Activated CD8-positive, alpha-beta T cell treated with anti-CD3 and anti-CD28 coated beads for 36 hours (primary cell): ENCODE results near the gene COL20A1. TPM values are rescaled to one million over a fixed set of nuclear protein-coding genes. Genes with fewer than 3 reads are reported as not detected.
A peak's percentile ranks its signal among the peaks of the same experiment; 100 is the strongest.

Source experiments
- ATAC-seq: fragments of 200-7000 bp; cut with Tn5 transposase; one replicate; pipeline ENCODE4 v1.10.0; 2021; ENCODE audit warnings: mild to moderate bottlenecking, moderate library complexity
- CTCF ChIA-PET: fragments of 350-600 bp; sonication (Branson Sonifier 250); formaldehyde crosslinking; loops from one replicate; lab custom pipeline; 2021; ENCODE audit warnings: antibody characterized with exemption; lab: Charles Lee
- POLR2A ChIA-PET: fragments of 350-600 bp; sonication (Branson Sonifier 250); formaldehyde crosslinking; loops from one replicate; lab custom pipeline; 2021; ENCODE audit warnings: antibody characterized with exemption; lab: Charles Lee
- DNase-seq: peaks from one replicate; pipeline ENCODE4 v3.0.0-alpha.2; 2020
- H3K27ac Mint-ChIP-seq: one replicate; pipeline ENCODE4 v1.8.0; 2021; ENCODE audit warnings: mild to moderate bottlenecking, mixed read lengths
- H3K27me3 Mint-ChIP-seq: one replicate; pipeline ENCODE4 v1.8.0; 2021; ENCODE audit warnings: mixed read lengths
- H3K36me3 Mint-ChIP-seq: one replicate; pipeline ENCODE4 v1.8.0; 2021; ENCODE audit warnings: low read depth, mixed read lengths
- H3K4me1 Mint-ChIP-seq: one replicate; pipeline ENCODE4 v1.8.0; 2021; ENCODE audit warnings: low read depth, mixed read lengths
- H3K4me3 Mint-ChIP-seq: one replicate; pipeline ENCODE4 v1.8.0; 2021; ENCODE audit warnings: mild to moderate bottlenecking, moderate library complexity, mixed read lengths
- H3K9me3 Mint-ChIP-seq: one replicate; pipeline ENCODE4 v1.8.0; 2021; ENCODE audit warnings: mixed read lengths
- CTCF ChIP-seq: fragments of 200-600 bp; IDR thresholded peaks from one replicate; pipeline ENCODE4 v1.8.0; 2022; ENCODE audit warnings: antibody characterized with exemption, mild to moderate bottlenecking
- intact Hi-C: fragments of 100-400 bp; cut with micrococcal nuclease; formaldehyde crosslinking; loops from one replicate; pipeline ENCODE4 v1.10.0; 2022
- total RNA-seq, 2 experiments: library from RNA; stranded (reverse); gene quantifications; one replicate each; pipeline ENCODE4 v1.2.3, GENCODE V29; 2021

COL20A1 gene
- total RNA-seq, 2 experiments from 2014 or later: 0.04 TPM; not detected in 1

DNA sequence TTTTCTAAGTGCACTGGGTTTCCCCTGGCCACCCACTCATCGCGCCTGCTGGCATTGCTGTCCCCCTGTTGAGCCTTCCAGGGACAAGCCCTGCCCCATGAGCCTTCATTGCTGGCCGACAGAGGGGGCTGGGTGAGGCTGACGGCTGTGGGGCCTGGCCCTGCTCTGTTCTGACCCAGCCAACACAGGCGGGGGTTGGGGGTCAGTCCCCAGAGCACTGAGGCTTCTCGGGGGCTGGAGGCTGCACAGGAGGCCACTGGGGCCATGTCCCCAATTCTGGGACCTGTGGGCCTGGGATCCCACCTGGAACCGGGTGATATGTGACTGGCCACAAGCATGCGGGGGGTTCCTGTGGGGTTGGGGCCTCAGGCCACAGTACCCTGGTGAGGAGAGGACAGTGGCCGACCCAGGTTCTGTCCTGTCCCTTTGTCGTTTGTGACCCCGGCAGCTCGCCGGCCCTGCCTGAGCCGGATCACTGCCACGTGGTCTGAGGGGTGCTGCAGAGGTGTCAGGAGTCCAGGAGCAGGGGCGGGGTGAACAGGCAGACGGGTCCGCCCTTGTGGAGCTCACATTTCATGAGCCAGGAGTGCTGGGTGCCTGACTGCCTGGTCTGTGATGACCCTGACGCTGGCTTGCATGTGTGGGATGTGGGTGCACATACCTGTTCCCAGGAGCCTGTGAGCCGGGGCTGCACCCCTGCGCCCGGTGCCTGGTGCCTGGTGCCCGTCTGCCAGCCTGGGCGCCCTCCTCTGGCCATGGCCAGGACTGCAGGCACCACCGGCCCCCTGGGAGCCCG lies 2.1 kb upstream of the COL20A1 start:
- Mint-ChIP-seq H3K4me3 (no peak overlapping the region), H3K4me1 (peaks cover 2% of the 10 kb centered on the region), H3K27ac (no peak overlapping the region), H3K27me3 (peaks cover 3% of the 10 kb centered on the region), H3K9me3 (no peaks in the 10 kb centered on the region), H3K36me3 (no peaks in the 10 kb centered on the region)
- ATAC-seq (peak; percentile 90), DNase-seq (peak; percentile 78)
- intact Hi-C loops: no loop called here
- ChIA-PET CTCF (interaction anchor here (0.7 to 3.3 kb wide), 6 partner anchors 9 to 55 kb away, joined by 3 to 12 read pairs (median 4); partner anchors contain the start of genes ARFGAP1 and BIRC7), POLR2A (interaction anchor here (0.7 to 1.5 kb wide), 3 partner anchors 11 to 68 kb away, joined by 4 read pairs; no protein-coding TSS in a partner anchor)
- TF ChIP-seq CTCF: peak; percentile 82

DNA sequence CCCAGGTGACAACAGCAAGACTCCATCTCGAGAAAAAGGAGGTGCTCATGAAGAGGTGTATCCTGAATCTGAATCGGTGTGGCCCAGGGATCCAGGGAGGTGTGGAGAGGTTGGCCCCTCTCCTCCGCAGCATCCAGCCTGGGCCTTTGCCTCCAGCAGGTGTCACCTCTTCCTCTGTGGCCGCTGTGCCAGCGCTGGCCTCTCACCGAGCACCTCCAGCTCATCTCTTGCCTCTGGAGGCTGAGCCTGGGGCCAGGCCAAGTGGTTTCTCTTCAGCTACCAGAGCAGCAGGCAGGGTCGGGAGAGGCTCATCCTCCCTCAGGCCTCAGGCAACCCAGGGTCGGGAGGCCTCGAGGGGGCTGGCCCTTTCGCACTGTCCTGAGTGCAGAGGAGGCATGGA lies 1.2 kb upstream of the COL20A1 start:
- Mint-ChIP-seq H3K36me3 (no peaks in the 10 kb centered on the region), H3K9me3 (no peaks in the 10 kb centered on the region), H3K27ac (no peak overlapping the region), H3K27me3 (peaks cover 4% of the 10 kb centered on the region), H3K4me3 (no peak overlapping the region), H3K4me1 (peaks cover 2% of the 10 kb centered on the region)
- intact Hi-C loops: loop anchor here (2.0 kb wide), 1 partner anchor 69 kb away; no protein-coding TSS in a partner anchor
- TF ChIP-seq CTCF: no peak
- POLR2A ChIA-PET: interaction anchor here (1.5 kb wide), 1 partner anchor 10 kb away, joined by 4 read pairs; no protein-coding TSS in a partner anchor
- ATAC-seq (no peak), DNase-seq (no peak)
- CTCF ChIA-PET: interaction anchor here (1.0 to 3.3 kb wide), 5 partner anchors 10 to 68 kb away, joined by 3 to 13 read pairs (median 6); no protein-coding TSS in a partner anchor

DNA sequence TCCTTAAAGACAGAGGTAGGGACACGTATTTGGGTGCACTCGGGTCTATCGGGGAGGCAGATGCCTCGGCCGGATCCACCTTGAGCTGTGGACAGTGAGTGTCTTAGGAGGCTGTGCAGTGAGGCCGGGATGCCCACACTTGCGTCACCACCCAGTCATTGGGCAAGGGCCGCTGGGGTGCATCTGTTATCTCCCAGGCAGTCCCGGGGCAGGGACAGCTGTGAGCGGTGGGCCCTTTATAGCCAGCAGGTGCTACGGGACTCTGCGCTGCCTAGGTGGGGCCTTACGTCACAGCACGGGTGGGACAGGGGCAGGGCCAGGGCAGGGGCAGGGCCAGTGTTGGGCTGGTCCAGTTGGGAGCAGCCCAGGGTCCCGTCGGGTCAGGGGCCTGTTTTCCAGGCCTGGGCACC lies 689 bp upstream of the COL20A1 start:
- H3K4me1 Mint-ChIP-seq: peaks cover 2% of the 10 kb centered on the region
- intact Hi-C loops: loop anchor here (2.0 kb wide), 1 partner anchor 69 kb away; no protein-coding TSS in a partner anchor
- no peak overlapping the region for H3K4me3 Mint-ChIP-seq
- DNase-seq (no peak), ATAC-seq (no peak)
- H3K27ac Mint-ChIP-seq: no peak overlapping the region
- CTCF ChIA-PET: interaction anchor here (1.0 to 3.3 kb wide), 5 partner anchors 11 to 68 kb away, joined by 3 to 13 read pairs (median 6); no protein-coding TSS in a partner anchor
- H3K9me3 Mint-ChIP-seq: no peaks in the 10 kb centered on the region
- H3K36me3 Mint-ChIP-seq: no peaks in the 10 kb centered on the region
- TF ChIP-seq CTCF: no peak
- POLR2A ChIA-PET: interaction anchor here (1.5 kb wide), 1 partner anchor 10 kb away, joined by 4 read pairs; no protein-coding TSS in a partner anchor
- peaks cover 5% of the 10 kb centered on the region for H3K27me3 Mint-ChIP-seq

DNA sequence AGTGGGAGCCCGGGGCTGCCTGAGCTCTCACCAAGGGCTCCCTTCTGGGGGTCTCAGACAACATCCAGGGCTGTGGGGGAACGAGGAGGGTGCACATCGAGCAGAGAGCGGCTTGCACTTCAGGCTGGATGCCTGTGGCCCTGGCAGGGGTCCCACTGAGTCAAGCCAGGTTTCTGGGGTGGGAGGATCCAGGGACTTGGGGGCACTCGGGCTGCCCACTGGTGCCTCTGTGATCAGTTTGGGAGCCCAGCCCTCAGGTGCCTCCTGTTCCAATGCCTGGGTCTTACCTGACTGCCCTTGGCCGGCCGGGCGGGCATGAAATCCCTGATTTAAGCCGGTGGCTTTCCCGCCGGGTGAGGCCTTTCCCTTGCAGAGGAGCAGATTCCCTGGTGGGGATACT lies 470 bp downstream of the COL20A1 start:
- DNase-seq: no peak
- TF ChIP-seq CTCF: no peak
- intact Hi-C loops: loop anchor here (2.0 kb wide), 1 partner anchor 71 kb away; no protein-coding TSS in a partner anchor
- Mint-ChIP-seq H3K4me1 (peaks cover 2% of the 10 kb centered on the region), H3K36me3 (no peaks in the 10 kb centered on the region), H3K27me3 (peaks cover 5% of the 10 kb centered on the region), H3K9me3 (no peaks in the 10 kb centered on the region), H3K27ac (no peak overlapping the region), H3K4me3 (no peak overlapping the region)
- ATAC-seq: no peak
- POLR2A ChIA-PET: no interaction called here
- CTCF ChIA-PET: interaction anchor here (2.9 kb wide), 1 partner anchor 70 kb away, joined by 14 read pairs; no protein-coding TSS in a partner anchor
